GM12892 (cell line): ENCODE measurements around the gene PIGC.

Source experiments
- POLR2A ChIP-seq: IDR thresholded peaks from 2 replicates; pipeline ENCODE4 v1.6.1; 2011; ENCODE audit warnings: low read depth, low read length, control low read depth
- POLR2AphosphoS5 ChIP-seq: IDR thresholded peaks from 2 replicates; pipeline ENCODE4 v1.6.1; 2011; ENCODE audit warnings: low read depth, low read length, control low read depth

GRCh38 chr1:172395576-172395975, 48.3 kb downstream of the PIGC start:
- no peak for TF ChIP-seq POLR2AphosphoS5
- TF ChIP-seq POLR2A, result no peak
